Adrenal gland (tissue), 12 donors: Measurements from ENCODE around the gene POLD2. TPM values are rescaled to one million over a fixed set of nuclear protein-coding genes. Genes with fewer than 3 reads are reported as not detected.

Source experiments
- DNase-seq, 7 donors: peaks; one replicate each; pipeline ENCODE4 v3.0.0-alpha.2; 2019 to 2020
- H3K27ac ChIP-seq, 5 donors: fragments of 200-600 bp; sonication (generic) in 4 of 5; 1 replicate in 3 of 5; 2 replicates in 2 of 5; pipeline versions ENCODE4 v1.5.1 to v1.8.0; 2016 to 2020; ENCODE audit warnings: mild to moderate bottlenecking in 1 of 5
- H3K27me3 ChIP-seq: fragments of 200-600 bp; 2 replicates; pipeline ENCODE4 v1.8.0; 2021
- H3K36me3 ChIP-seq, 2 donors: fragments of 200-600 bp; replicated peaks in 1 of 2; 1 replicate in 1 of 2; 2 replicates in 1 of 2; pipeline versions ENCODE4 v1.5.1 to v1.8.0; 2018 to 2022
- H3K4me1 ChIP-seq, 2 donors: fragments of 200-600 bp; replicated peaks in 1 of 2; 1 replicate in 1 of 2; 2 replicates in 1 of 2; pipeline versions ENCODE4 v1.5.1 to v1.8.0; 2018 to 2021
- H3K4me3 ChIP-seq, 4 donors: fragments of 200-600 bp; sonication (generic) in 3 of 4; one replicate each; pipeline ENCODE4 v1.5.1; 2016 to 2018
- H3K9me3 ChIP-seq, 3 donors: fragments of 200-600 bp; sonication (generic) in 1 of 3; replicated peaks in 1 of 3; 1 replicate in 2 of 3; 2 replicates in 1 of 3; pipeline versions ENCODE4 v1.5.1 to v1.8.0; 2016 to 2021
- CTCF ChIP-seq, 6 experiments: fragments of 450-650 bp in 4 of 6; fragments of 200-600 bp in 2 of 6; sonication (generic) in 1 of 6; IDR thresholded peaks; 1 replicate in 5 of 6; 2 replicates in 1 of 6; pipeline versions ENCODE4 v1.5.1 to v1.8.0; 2016 to 2021; ENCODE audit warnings: antibody characterized with exemption in 6 of 6, mild to moderate bottlenecking in 2 of 6, moderate library complexity in 1 of 6
- POLR2A ChIP-seq, 2 donors: fragments of 450-650 bp; IDR thresholded peaks; one replicate each; pipeline ENCODE4 v1.6.1; 2017; ENCODE audit warnings: antibody characterized with exemption in 2 of 2, mild to moderate bottlenecking in 2 of 2, moderate library complexity in 1 of 2
- WGBS, 4 donors: extraction: QIAGEN DNeasy Blood & Tissue Kit in 2 of 4; methylation state at CpG; one replicate each; pipeline versions ENCODE4 v1.1.5 to v1.1.7; 2013 to 2017; 5-methylcytosine and 5-hydroxymethylcytosine counted together
- intact Hi-C, 2 donors: fragments of 100-400 bp; cut with DNase I; formaldehyde crosslinking; loops; one replicate each; pipeline versions ENCODE4 v1.14.1 to v1.15.0; 2022 to 2023
- polyA plus RNA-seq, 3 donors: library from polyadenylated mRNA; stranded (reverse); fragments of 200-250 nt in 2 of 3; fragments of 350-450 nt in 1 of 3; fragmentation: Illumina TruSeq in 1 of 3; extraction: RNeasy Lipid Tissue Mini Kit (QIAGEN cat#74804) in 1 of 3; gene quantifications; one replicate each; pipeline ENCODE4 v1.2.3, GENCODE V29; 2013 to 2014
- total RNA-seq, 9 donors: library from RNA; depleted of rRNA in 4 of 9; stranded (reverse); fragments of >200 nt in 4 of 9; fragments of 120-200 nt in 1 of 9; fragmentation: NEBNext Ultra II Directional in 1 of 9; extraction: Animal tissue kit (Norgen Biotek cat#: 25700) in 1 of 9; gene quantifications; one replicate each; pipeline versions ENCODE4 v1.1.0 to v1.2.4, GENCODE V29; 2013 to 2023
- donor health status: healthy with polysubstance abuse.
- donor health status: Bipolar disorder and iron deficiency.
- donor health status: DM: yes; HTN: yes; CAD: no.
- donor health status: DM: no; HTN: no; CAD: no.
- donor health status: DM: no; HTN: no; CAD: no.
- donor health status: DM: yes; HTN: yes; CAD: no.

The POLD2 gene
- total and polyA plus RNA-seq, 12 donors, result 47.5 to 127 (median 78.1) TPM

GRCh38 chr7:44102846-44103565 lies 20.3 kb downstream of the POLD2 start:
- no peak for DNase-seq
- no peaks in the 10 kb centered on the region for H3K4me1 ChIP-seq
- no peaks in the 10 kb centered on the region for H3K27me3 ChIP-seq
- intact Hi-C loops, result no loop called here
- peak overlapping the region in 3 of 5 donors; percentile 14 to 93 (median 68) for H3K27ac ChIP-seq
- no peak for TF ChIP-seq POLR2A (IDR thresholded peaks at IDR 0.05)
- no peak for TF ChIP-seq CTCF (IDR thresholded peaks at IDR 0.05)
- H3K9me3 ChIP-seq, result no peaks in the 10 kb centered on the region
- no peak overlapping the region for H3K4me3 ChIP-seq
- 78 to 88% (median 83%) methylated on average over 7 to 8 of the region's 8 CpGs for WGBS, 4 donors
- peaks cover 0 to 4% of the 10 kb centered on the region in 2 donors for H3K36me3 ChIP-seq

GRCh38 chr7:44101966-44102845 lies 21.1 kb downstream of the POLD2 start:
- Histone ChIP-seq H3K27me3 (no peaks in the 10 kb centered on the region), H3K4me1 (no peaks in the 10 kb centered on the region), H3K9me3 (no peaks in the 10 kb centered on the region), H3K27ac (peak overlapping the region in 3 of 5 donors; percentile 48 to 93 (median 68)), H3K4me3 (no peak overlapping the region), H3K36me3 (peaks cover 0 to 2% of the 10 kb centered on the region in 2 donors)
- TF ChIP-seq POLR2A (IDR thresholded peaks at IDR 0.05) (no peak), CTCF (IDR thresholded peaks at IDR 0.05) (no peak)
- peak in 1 of 7 donors; percentile 66 for DNase-seq
- 82 to 86% (median 85%) methylated on average over 14 of the region's 14 CpGs for WGBS, 4 donors
- intact Hi-C loops, result no loop called here

GRCh38 chr7:44101303-44101965 lies 21.9 kb downstream of the POLD2 start:
- no peaks in the 10 kb centered on the region for H3K36me3 ChIP-seq
- H3K4me3 ChIP-seq, result no peak overlapping the region
- no peaks in the 10 kb centered on the region for H3K27me3 ChIP-seq
- WGBS, 4 donors, result 84 to 100% (median 89%) methylated on average over 2 to 3 of the region's 3 CpGs
- H3K4me1 ChIP-seq, result no peaks in the 10 kb centered on the region
- H3K9me3 ChIP-seq, result no peaks in the 10 kb centered on the region
- H3K27ac ChIP-seq, result peak overlapping the region in 3 of 5 donors; percentile 48 to 85 (median 68)
- no peak for DNase-seq
- TF ChIP-seq CTCF (IDR thresholded peaks at IDR 0.05), result no peak
- TF ChIP-seq POLR2A (IDR thresholded peaks at IDR 0.05), result no peak
- intact Hi-C loops, result no loop called here
